Skeletal muscle cell (primary cell): Measurements from ENCODE around the gene UNC80.

Experiments used
- DNase-seq: peaks from one replicate; pipeline ENCODE4 v3.0.0-alpha.2; 2010; ENCODE audit warnings: low read depth
- H3K4me3 ChIP-seq: 2 replicates; pipeline ENCODE4 v1.5.1; 2011; ENCODE audit warnings: low read depth, mild to moderate bottlenecking, control low read depth, low read length, moderate library complexity

The UNC80 gene

GRCh38 chr2:209956271-209956670, 184.6 kb downstream of the UNC80 start:
- H3K4me3 ChIP-seq, result no peak overlapping the region
- no peak for DNase-seq

- DNase-seq, result no peak
- H3K4me3 ChIP-seq, result no peak overlapping the region
Observed at GRCh38 chr2:209958016-209958415, 186.4 kb downstream of the UNC80 start.

- H3K4me3 ChIP-seq, result no peak overlapping the region
- DNase-seq, result no peak
Observed at GRCh38 chr2:209960045-209960444, 188.4 kb downstream of the UNC80 start.

GRCh38 chr2:209960676-209961630, 189.3 kb downstream of the UNC80 start:
- H3K4me3 ChIP-seq, result no peak overlapping the region
- DNase-seq, result no peak

GRCh38 chr2:209965723-209966122, 194.1 kb downstream of the UNC80 start:
- no peak for DNase-seq
- no peak overlapping the region for H3K4me3 ChIP-seq

GRCh38 chr2:209969692-209970091, 198.1 kb downstream of the UNC80 start:
- no peak overlapping the region for H3K4me3 ChIP-seq
- no peak for DNase-seq

GRCh38 chr2:209970271-209970670, 198.6 kb downstream of the UNC80 start:
- no peak for DNase-seq
- H3K4me3 ChIP-seq, result no peak overlapping the region

GRCh38 chr2:209970711-209971110, 199.1 kb downstream of the UNC80 start:
- no peak overlapping the region for H3K4me3 ChIP-seq
- no peak for DNase-seq

- H3K4me3 ChIP-seq, result no peak overlapping the region
- DNase-seq, result no peak
Observed at GRCh38 chr2:209973328-209973727, 201.7 kb downstream of the UNC80 start.

GRCh38 chr2:209974576-209974975, 202.9 kb downstream of the UNC80 start:
- no peak for DNase-seq
- H3K4me3 ChIP-seq, result no peak overlapping the region

GRCh38 chr2:209976698-209977385, 205.2 kb downstream of the UNC80 start:
- DNase-seq, result no peak
- no peak overlapping the region for H3K4me3 ChIP-seq

- H3K4me3 ChIP-seq, result no peak overlapping the region
- DNase-seq, result no peak
Observed at GRCh38 chr2:209977386-209978239, 206.0 kb downstream of the UNC80 start.

- DNase-seq, result no peak
- no peak overlapping the region for H3K4me3 ChIP-seq
Observed at GRCh38 chr2:209984291-209984690, 212.7 kb downstream of the UNC80 start.

- no peak for DNase-seq
- H3K4me3 ChIP-seq, result no peak overlapping the region
Observed at GRCh38 chr2:209985874-209986273, 214.2 kb downstream of the UNC80 start.

GRCh38 chr2:209986415-209986814, 214.8 kb downstream of the UNC80 start:
- no peak for DNase-seq
- H3K4me3 ChIP-seq, result no peak overlapping the region

- H3K4me3 ChIP-seq, result no peak overlapping the region
- no peak for DNase-seq
Observed at GRCh38 chr2:209988010-209988409, 216.4 kb downstream of the UNC80 start.

GRCh38 chr2:209990838-209991237, 219.2 kb downstream of the UNC80 start:
- H3K4me3 ChIP-seq, result no peak overlapping the region
- no peak for DNase-seq

- no peak overlapping the region for H3K4me3 ChIP-seq
- DNase-seq, result no peak
Observed at GRCh38 chr2:209993968-209994367, 222.3 kb downstream of the UNC80 start.

GRCh38 chr2:209998596-209998995, 227.0 kb downstream of the UNC80 start:
- no peak overlapping the region for H3K4me3 ChIP-seq
- DNase-seq, result no peak
